ENCODE measurements around the gene FOSL2.

- TF ChIP-seq EZH2 (IDR thresholded peaks at IDR 0.05) (no peak), ATF3 (IDR thresholded peaks at IDR 0.05) (no peak), JUND (IDR thresholded peaks at IDR 0.05) (no peak), CTCF (IDR thresholded peaks at IDR 0.05 in 2 of 3, conservative IDR thresholded peaks at IDR 0.05 in 1 of 3; ENCODE audit: borderline replicate concordance in 1 of 3, insufficient read depth in 1 of 3, low read depth in 2 of 3, low read length in 2 of 3) (no peak), POLR2A (IDR thresholded peaks at IDR 0.05; ENCODE audit: borderline replicate concordance, extremely low read depth, insufficient read depth, insufficient read length) (no peak)
Observed at GRCh38 chr2:28382755-28383154, 9.9 kb upstream of the FOSL2 start.

All from HCT116 (cell line).